Measurements from ENCODE around the gene ARHGAP15. TPM values are rescaled to one million over a fixed set of nuclear protein-coding genes. Genes with fewer than 3 reads are reported as not detected.

Gene ARHGAP15
- polyA plus RNA-seq, 1 experiment, result not detected

GRCh38 chr2:143132355-143132754 is 3.1 kb downstream of the ARHGAP15 start:
- no peak for DNase-seq (ENCODE audit: low read depth)
- no peak for TF ChIP-seq CTCF (IDR thresholded peaks at IDR 0.05; ENCODE audit: insufficient read depth, low read depth, low read length)
- H3K27me3 ChIP-seq (ENCODE audit: control insufficient read depth, insufficient read depth, low read length), result no peaks in the 10 kb centered on the region
- ChIA-PET POLR2A (no interaction called here), CTCF (interaction anchor here (0.7 to 1.1 kb wide), 2 partner anchors 12 to 537 kb away, joined by 3 to 4 read pairs; no protein-coding TSS in a partner anchor)
- no peak overlapping the region for H3K4me3 ChIP-seq (ENCODE audit: low read depth, low read length)
- H3K36me3 ChIP-seq (ENCODE audit: control insufficient read depth, insufficient read depth, low read length), result no peaks in the 10 kb centered on the region

GRCh38 chr2:143133783-143134182 is 4.6 kb downstream of the ARHGAP15 start:
- TF ChIP-seq CTCF (IDR thresholded peaks at IDR 0.05; ENCODE audit: insufficient read depth, low read depth, low read length), result no peak
- no peak overlapping the region for H3K4me3 ChIP-seq (ENCODE audit: low read depth, low read length)
- ChIA-PET CTCF (interaction anchor here (0.8 kb wide), 1 partner anchor 23 kb away, joined by 3 read pairs; no protein-coding TSS in a partner anchor), POLR2A (no interaction called here)
- no peaks in the 10 kb centered on the region for H3K36me3 ChIP-seq (ENCODE audit: control insufficient read depth, insufficient read depth, low read length)
- DNase-seq (ENCODE audit: low read depth), result no peak
- H3K27me3 ChIP-seq (ENCODE audit: control insufficient read depth, insufficient read depth, low read length), result no peaks in the 10 kb centered on the region

GRCh38 chr2:143138292-143138691 is 9.1 kb downstream of the ARHGAP15 start:
- H3K27me3 ChIP-seq (ENCODE audit: control insufficient read depth, insufficient read depth, low read length), result no peaks in the 10 kb centered on the region
- no peak overlapping the region for H3K4me3 ChIP-seq (ENCODE audit: low read depth, low read length)
- H3K36me3 ChIP-seq (ENCODE audit: control insufficient read depth, insufficient read depth, low read length), result no peaks in the 10 kb centered on the region
- no peak for TF ChIP-seq CTCF (IDR thresholded peaks at IDR 0.05; ENCODE audit: insufficient read depth, low read depth, low read length)
- DNase-seq (ENCODE audit: low read depth), result no peak
- CTCF ChIA-PET, result no interaction called here
- POLR2A ChIA-PET, result no interaction called here

GRCh38 chr2:143139835-143140393 is 10.7 kb downstream of the ARHGAP15 start:
- Histone ChIP-seq H3K27me3 (ENCODE audit: control insufficient read depth, insufficient read depth, low read length) (no peaks in the 10 kb centered on the region), H3K4me3 (ENCODE audit: low read depth, low read length) (no peak overlapping the region), H3K36me3 (ENCODE audit: control insufficient read depth, insufficient read depth, low read length) (no peaks in the 10 kb centered on the region)
- ChIA-PET CTCF (no interaction called here), POLR2A (no interaction called here)
- TF ChIP-seq CTCF (IDR thresholded peaks at IDR 0.05; ENCODE audit: insufficient read depth, low read depth, low read length), result no peak
- DNase-seq (ENCODE audit: low read depth), result no peak

- DNase-seq (ENCODE audit: low read depth), result no peak
- TF ChIP-seq CTCF (IDR thresholded peaks at IDR 0.05; ENCODE audit: insufficient read depth, low read depth, low read length), result no peak
- CTCF ChIA-PET, result no interaction called here
- no peak overlapping the region for H3K4me3 ChIP-seq (ENCODE audit: low read depth, low read length)
- POLR2A ChIA-PET, result no interaction called here
- no peaks in the 10 kb centered on the region for H3K36me3 ChIP-seq (ENCODE audit: control insufficient read depth, insufficient read depth, low read length)
- no peaks in the 10 kb centered on the region for H3K27me3 ChIP-seq (ENCODE audit: control insufficient read depth, insufficient read depth, low read length)
Measured at GRCh38 chr2:143140864-143141661, 11.8 kb downstream of the ARHGAP15 start.
